IPS-11a (cell line): ENCODE data around the gene LEUTX.
"Not testable (repeated sequence)": the region's sequence is repeated elsewhere in the genome, so short reads cannot be mapped to it uniquely, and the experiment has no call there.

ENCODE experiments used
- H3K4me3 ChIP-seq: one replicate; pipeline ENCODE4 v1.5.1; 2013; ENCODE audit warnings: low read depth, low read length, control low read depth

LEUTX gene

GRCh38 chr19:39768786-39769185 lies 9.9 kb upstream of the LEUTX start:
- H3K4me3 ChIP-seq, result no peak overlapping the region

GRCh38 chr19:39780894-39781293 lies 2.2 kb downstream of the LEUTX start:
- H3K4me3 ChIP-seq, result no peak overlapping the region

- no peak overlapping the region for H3K4me3 ChIP-seq
Observed at GRCh38 chr19:39788244-39788643, 9.6 kb downstream of the LEUTX start.

- peak overlapping the region; percentile 66 for H3K4me3 ChIP-seq
Observed at GRCh38 chr19:39792999-39793546, 14.4 kb downstream of the LEUTX start.

- H3K4me3 ChIP-seq, result no peak overlapping the region
Observed at GRCh38 chr19:39795001-39795400, 16.3 kb downstream of the LEUTX start.

GRCh38 chr19:39796000-39796498 lies 17.4 kb downstream of the LEUTX start:
- no peak overlapping the region for H3K4me3 ChIP-seq

GRCh38 chr19:39797083-39797482 lies 18.4 kb downstream of the LEUTX start:
- H3K4me3 ChIP-seq, result no peak overlapping the region

- no peak overlapping the region for H3K4me3 ChIP-seq
Observed at GRCh38 chr19:39802958-39803357, 24.3 kb downstream of the LEUTX start.

- no peak overlapping the region for H3K4me3 ChIP-seq
Observed at GRCh38 chr19:39805104-39805503, 26.4 kb downstream of the LEUTX start.

GRCh38 chr19:39807846-39808364 lies 29.3 kb downstream of the LEUTX start:
- no peak overlapping the region for H3K4me3 ChIP-seq

GRCh38 chr19:39808688-39809087 lies 30.0 kb downstream of the LEUTX start:
- not testable (repeated sequence) for H3K4me3 ChIP-seq

- H3K4me3 ChIP-seq, result no peak overlapping the region
Observed at GRCh38 chr19:39809368-39809767, 30.7 kb downstream of the LEUTX start.

GRCh38 chr19:39810424-39810823 lies 31.8 kb downstream of the LEUTX start:
- H3K4me3 ChIP-seq, result no peak overlapping the region

GRCh38 chr19:39811064-39811463 lies 32.4 kb downstream of the LEUTX start:
- no peak overlapping the region for H3K4me3 ChIP-seq

GRCh38 chr19:39813264-39813993 lies 34.8 kb downstream of the LEUTX start:
- H3K4me3 ChIP-seq, result no peak overlapping the region

- not testable (repeated sequence) for H3K4me3 ChIP-seq
Observed at GRCh38 chr19:39814111-39814510, 35.5 kb downstream of the LEUTX start.

GRCh38 chr19:39814595-39814994 lies 35.9 kb downstream of the LEUTX start:
- H3K4me3 ChIP-seq, result no peak overlapping the region

- H3K4me3 ChIP-seq, result no peak overlapping the region
Observed at GRCh38 chr19:39816287-39817048, 37.8 kb downstream of the LEUTX start.

GRCh38 chr19:39817888-39818561 lies 39.4 kb downstream of the LEUTX start:
- no peak overlapping the region for H3K4me3 ChIP-seq

GRCh38 chr19:39818626-39819097 lies 40.0 kb downstream of the LEUTX start:
- no peak overlapping the region for H3K4me3 ChIP-seq

- no peak overlapping the region for H3K4me3 ChIP-seq
Observed at GRCh38 chr19:39819786-39820185, 41.1 kb downstream of the LEUTX start.
